Stimulated activated CD8-positive, alpha-beta memory T cell treated with anti-CD3 and anti-CD28 coated beads, Interleukin-4, amount 100 ng/mL, for 4 hours (primary cell): ENCODE results near the gene PTTG1IP.

Experiments
- DNase-seq, 2 donors: peaks; one replicate each; pipeline ENCODE4 v3.0.0-alpha.2; 2020; ENCODE audit warnings: low read depth in 2 of 2, low spot score in 1 of 2

PTTG1IP gene

GRCh38 chr21:44803651-44804050 lies 69.8 kb downstream of the PTTG1IP start:
- no peak for DNase-seq

GRCh38 chr21:44802396-44803153 lies 70.9 kb downstream of the PTTG1IP start:
- no peak for DNase-seq

- peak; percentile 65 to 68 for DNase-seq
These were observed 71.8 kb downstream of the PTTG1IP start, which contains the start of gene UBE2G2 for GRCh38 chr21:44801468-44802395. Gene UBE2G2, minus strand, starts transcription at chr21:44801820. Its CDS starts 72 bp downstream, at chr21:44801748.

GRCh38 chr21:44800971-44801467 lies 72.5 kb downstream of the PTTG1IP start:
- no peak for DNase-seq

- no peak for DNase-seq
These were observed 73.4 kb downstream of the PTTG1IP start for GRCh38 chr21:44800103-44800502.

- DNase-seq = no peak
These were observed 73.8 kb downstream of the PTTG1IP start for GRCh38 chr21:44799646-44800045.
